ENCODE results near the gene SUFU.

GRCh38 chr10:102677331-102678067, 173.7 kb downstream of the SUFU start:
- no peak for TF ChIP-seq CTCF (IDR thresholded peaks at IDR 0.05 in 8 of 11, conservative IDR thresholded peaks at IDR 0.05 in 3 of 11)
- no peak for TF ChIP-seq POLR2A (IDR thresholded peaks at IDR 0.05)
- no peak for TF ChIP-seq POLR2AphosphoS5 (IDR thresholded peaks at IDR 0.05)

Measured in spleen (tissue), 7 donors.